Activated B cell treated with CpG ODN at 0.5 μM for 24 hours (primary cell): ENCODE results near the gene NPLOC4. TPM values are rescaled to one million over a fixed set of nuclear protein-coding genes. Genes with fewer than 3 reads are reported as not detected.

Experiments used
- ATAC-seq: fragments of 200-7000 bp; cut with Tn5 transposase; one replicate; pipeline ENCODE4 v1.10.0; 2021; ENCODE audit warnings: low read depth, mild to moderate bottlenecking, moderate library complexity
- CTCF ChIA-PET: fragments of 350-600 bp; sonication (Branson Sonifier 250); formaldehyde crosslinking; loops from one replicate; lab custom pipeline; 2021; ENCODE audit warnings: antibody characterized with exemption; lab: Charles Lee
- POLR2A ChIA-PET: fragments of 350-600 bp; sonication (Branson Sonifier 250); formaldehyde crosslinking; loops from one replicate; lab custom pipeline; 2021; ENCODE audit warnings: antibody characterized with exemption; lab: Charles Lee
- DNase-seq: peaks from one replicate; pipeline ENCODE4 v3.0.0; 2022
- H3K27ac Mint-ChIP-seq: one replicate; pipeline ENCODE4 v1.8.0; 2020; ENCODE audit warnings: mixed read lengths
- H3K27me3 Mint-ChIP-seq: one replicate; pipeline ENCODE4 v1.8.0; 2021; ENCODE audit warnings: mixed read lengths
- H3K36me3 Mint-ChIP-seq: one replicate; pipeline ENCODE4 v1.8.0; 2021; ENCODE audit warnings: low read depth, mixed read lengths
- H3K4me1 Mint-ChIP-seq: one replicate; pipeline ENCODE4 v1.8.0; 2021; ENCODE audit warnings: mixed read lengths
- H3K4me3 Mint-ChIP-seq: one replicate; pipeline ENCODE4 v1.8.0; 2020; ENCODE audit warnings: mild to moderate bottlenecking, mixed read lengths
- H3K9me3 Mint-ChIP-seq: one replicate; pipeline ENCODE4 v1.8.0; 2020; ENCODE audit warnings: mixed read lengths
- CTCF ChIP-seq: fragments of 200-600 bp; IDR thresholded peaks from one replicate; pipeline ENCODE4 v1.8.0; 2022; ENCODE audit warnings: antibody characterized with exemption, mild to moderate bottlenecking
- intact Hi-C: fragments of 100-400 bp; cut with micrococcal nuclease; formaldehyde crosslinking; loops from one replicate; pipeline ENCODE4 v1.15.1; 2024
- total RNA-seq: library from RNA; stranded (reverse); gene quantifications from 2 replicates; pipeline ENCODE4 v1.2.3, GENCODE V29; 2022

NPLOC4 gene
- total RNA-seq, 1 donor from 2014 or later, result 132 TPM

- no peaks in the 10 kb centered on the region for H3K9me3 Mint-ChIP-seq
- H3K27ac Mint-ChIP-seq, result peak within 1 kb of the TSS; percentile 91
- intact Hi-C loops, result loop anchor here (1.0 to 5.0 kb wide), 5 partner anchors 18 to 773 kb away; partner anchors contain the start of genes CCDC137, MRPL12, NARF and NPLOC4
These were observed 46.9 kb upstream of the NPLOC4 start, which contains the start of the genes ARL16 and HGS for GRCh38 chr17:81683584-81684441. Gene ARL16 (minus strand): TSS chr17:81683797. CDS start chr17:81683753, 44 bp downstream. Gene HGS (plus strand): TSS chr17:81684011. CDS start chr17:81684067, 56 bp downstream.

GRCh38 chr17:81683208-81683583 is 46.3 kb upstream of the NPLOC4 start:
- intact Hi-C loops, result loop anchor here (1.0 to 5.0 kb wide), 5 partner anchors 17 to 774 kb away; partner anchors contain the start of genes CCDC137, MRPL12, NARF and NPLOC4
- DNase-seq, result no peak
- Mint-ChIP-seq H3K4me1 (peaks cover 34% of the 10 kb centered on the region), H3K27ac (peak overlapping the region; percentile 53), H3K9me3 (no peaks in the 10 kb centered on the region), H3K27me3 (no peaks in the 10 kb centered on the region), H3K36me3 (peaks cover 40% of the 10 kb centered on the region), H3K4me3 (peak overlapping the region; percentile 95)
- TF ChIP-seq CTCF, result no peak
- ChIA-PET CTCF (interaction anchor here (0.9 to 1.8 kb wide), 3 partner anchors 11 to 20 kb away, joined by 3 to 5 read pairs (median 3); partner anchors contain the start of gene MRPL12), POLR2A (interaction anchor here (0.6 to 3.1 kb wide), 19 partner anchors 8 to 1228 kb away, joined by 3 to 39 read pairs (median 4); partner anchors contain the start of genes ARHGDIA, CCDC137, CEP131 and DUS1L)
- peak; percentile 13 for ATAC-seq

More at GRCh38 chr17:81683584-81684441, 46.9 kb upstream of the NPLOC4 start, which contains the start of the genes ARL16 and HGS:
- ChIA-PET CTCF (interaction anchor here (0.9 to 1.8 kb wide), 3 partner anchors 11 to 19 kb away, joined by 3 to 5 read pairs (median 3); partner anchors contain the start of gene MRPL12), POLR2A (interaction anchor here (0.6 to 3.1 kb wide), 20 partner anchors 9 to 1229 kb away, joined by 3 to 39 read pairs (median 4); partner anchors contain the start of genes ARHGDIA, CCDC137, CEP131 and DUS1L)
- DNase-seq, result peak; percentile 96
- Mint-ChIP-seq H3K27me3 (no peaks in the 10 kb centered on the region), H3K36me3 (peaks cover 44% of the 10 kb centered on the region), H3K4me1 (peaks cover 34% of the 10 kb centered on the region), H3K4me3 (peak within 1 kb of the TSS; percentile 95)
- no peak for TF ChIP-seq CTCF
- ATAC-seq, result peak; percentile 97

- intact Hi-C loops, result loop anchor here (1.0 to 5.0 kb wide), 5 partner anchors 16 to 775 kb away; partner anchors contain the start of genes CCDC137, MRPL12, NARF and NPLOC4
- ATAC-seq (no peak), DNase-seq (no peak)
- no peaks in the 10 kb centered on the region for H3K9me3 Mint-ChIP-seq
- peaks cover 34% of the 10 kb centered on the region for H3K4me1 Mint-ChIP-seq
- CTCF ChIA-PET, result interaction anchor here (0.9 to 1.8 kb wide), 3 partner anchors 10 to 20 kb away, joined by 3 to 5 read pairs (median 3); partner anchors contain the start of gene MRPL12
- POLR2A ChIA-PET, result interaction anchor here (1.0 to 3.1 kb wide), 6 partner anchors 8 to 1228 kb away, joined by 3 to 39 read pairs (median 9); partner anchors contain the start of genes CCDC137, MRPL12, OXLD1 and P4HB
- no peak for TF ChIP-seq CTCF
- H3K4me3 Mint-ChIP-seq, result peak overlapping the region; percentile 95
- peaks cover 37% of the 10 kb centered on the region for H3K36me3 Mint-ChIP-seq
- H3K27me3 Mint-ChIP-seq, result no peaks in the 10 kb centered on the region
- peak overlapping the region; percentile 53 for H3K27ac Mint-ChIP-seq
These were observed 45.8 kb upstream of the NPLOC4 start for GRCh38 chr17:81682565-81683207.

- ChIA-PET POLR2A (interaction anchor here (3.1 kb wide), 1 partner anchor 16 kb away, joined by 26 read pairs; the partner anchor contains the start of genes CCDC137 and OXLD1), CTCF (no interaction called here)
- Mint-ChIP-seq H3K4me1 (peaks cover 32% of the 10 kb centered on the region), H3K36me3 (peaks cover 28% of the 10 kb centered on the region), H3K27ac (no peak overlapping the region), H3K27me3 (no peaks in the 10 kb centered on the region), H3K4me3 (peak overlapping the region; percentile 11), H3K9me3 (no peaks in the 10 kb centered on the region)
- intact Hi-C loops, result loop anchor here (5.0 kb wide), 1 partner anchor 776 kb away; the partner anchor contains the start of gene NARF
- ATAC-seq, result no peak
- DNase-seq, result no peak
- TF ChIP-seq CTCF, result no peak
These were observed 44.8 kb upstream of the NPLOC4 start for GRCh38 chr17:81681672-81682071.
